SJCRH30 (cell line): ENCODE measurements around the gene C7. TPM values are rescaled to one million over a fixed set of nuclear protein-coding genes. Genes with fewer than 3 reads are reported as not detected.
"Not testable (repeated sequence)": the region's sequence is repeated elsewhere in the genome, so short reads cannot be mapped to it uniquely, and the experiment has no call there.

ENCODE experiments used
- DNase-seq, 2 experiments: peaks; one replicate each; pipeline ENCODE4 v3.0.0-alpha.2; 2015 to 2020
- H3K27ac ChIP-seq: fragments of 250-450 bp; sonication (Bioruptor Pico); 2 replicates; pipeline ENCODE4 v1.5.1; 2020; ENCODE audit warnings: mild to moderate bottlenecking, moderate library complexity
- H3K27me3 ChIP-seq: fragments of 250-450 bp; sonication (Bioruptor Pico); 2 replicates; pipeline ENCODE4 v1.5.1; 2020; ENCODE audit warnings: mild to moderate bottlenecking, moderate library complexity
- H3K36me3 ChIP-seq: fragments of 250-450 bp; sonication (Bioruptor Pico); 2 replicates; pipeline ENCODE4 v1.5.1; 2020; ENCODE audit warnings: mild to moderate bottlenecking, moderate library complexity
- H3K4me1 ChIP-seq: fragments of 250-450 bp; sonication (Bioruptor Pico); 2 replicates; pipeline ENCODE4 v1.5.1; 2020; ENCODE audit warnings: mild to moderate bottlenecking, moderate library complexity
- H3K4me3 ChIP-seq: fragments of 250-450 bp; sonication (Bioruptor Pico); 2 replicates; pipeline ENCODE4 v1.5.1; 2020; ENCODE audit warnings: mild to moderate bottlenecking, moderate library complexity
- H3K9me3 ChIP-seq: fragments of 250-450 bp; sonication (Bioruptor Pico); replicated peaks from 2 replicates; pipeline ENCODE4 v1.5.1; 2020; ENCODE audit warnings: mild to moderate bottlenecking, moderate library complexity
- total RNA-seq: library from RNA; depleted of rRNA; stranded (reverse); fragments of >200 nt; shearing (Covaris generic); gene quantifications from 2 replicates; pipeline ENCODE4 v1.2.3, GENCODE V29; 2014; rRNA removed

C7 gene
- total RNA-seq, 1 experiment from 2014 or later: 12.2 TPM

GRCh38 chr5:40991168-40991980, 82.1 kb downstream of the C7 start:
- H3K27me3 ChIP-seq: no peaks in the 10 kb centered on the region
- H3K27ac ChIP-seq: no peak overlapping the region
- no peak for DNase-seq
- H3K9me3 ChIP-seq: no peaks in the 10 kb centered on the region
- H3K36me3 ChIP-seq: no peaks in the 10 kb centered on the region
- no peaks in the 10 kb centered on the region for H3K4me1 ChIP-seq
- no peak overlapping the region for H3K4me3 ChIP-seq

GRCh38 chr5:40991981-40992559, 82.8 kb downstream of the C7 start:
- Histone ChIP-seq H3K9me3 (no peaks in the 10 kb centered on the region), H3K4me1 (no peaks in the 10 kb centered on the region), H3K4me3 (no peak overlapping the region), H3K36me3 (no peaks in the 10 kb centered on the region), H3K27ac (no peak overlapping the region), H3K27me3 (no peaks in the 10 kb centered on the region)
- DNase-seq: no peak

GRCh38 chr5:40995801-40996586, 86.7 kb downstream of the C7 start:
- no peak overlapping the region for H3K4me3 ChIP-seq
- H3K27ac ChIP-seq: no peak overlapping the region
- no peaks in the 10 kb centered on the region for H3K36me3 ChIP-seq
- DNase-seq: no peak
- H3K4me1 ChIP-seq: no peaks in the 10 kb centered on the region
- no peaks in the 10 kb centered on the region for H3K9me3 ChIP-seq
- peaks cover 3% of the 10 kb centered on the region for H3K27me3 ChIP-seq

- DNase-seq: no peak
- no peaks in the 10 kb centered on the region for H3K4me1 ChIP-seq
- no peaks in the 10 kb centered on the region for H3K9me3 ChIP-seq
- no peak overlapping the region for H3K4me3 ChIP-seq
- H3K36me3 ChIP-seq: no peaks in the 10 kb centered on the region
- H3K27ac ChIP-seq: no peak overlapping the region
- H3K27me3 ChIP-seq: peaks cover 3% of the 10 kb centered on the region
Measured at GRCh38 chr5:40999142-40999541, 89.8 kb downstream of the C7 start.

GRCh38 chr5:40999966-41000365, 90.7 kb downstream of the C7 start:
- peaks cover 3% of the 10 kb centered on the region for H3K27me3 ChIP-seq
- DNase-seq: no peak
- no peak overlapping the region for H3K27ac ChIP-seq
- H3K4me3 ChIP-seq: no peak overlapping the region
- H3K36me3 ChIP-seq: no peaks in the 10 kb centered on the region
- H3K9me3 ChIP-seq: no peaks in the 10 kb centered on the region
- no peaks in the 10 kb centered on the region for H3K4me1 ChIP-seq

- no peak for DNase-seq
- Histone ChIP-seq H3K4me3 (no peak overlapping the region), H3K36me3 (no peaks in the 10 kb centered on the region), H3K27ac (no peak overlapping the region), H3K4me1 (no peaks in the 10 kb centered on the region), H3K9me3 (no peaks in the 10 kb centered on the region), H3K27me3 (peaks cover 2% of the 10 kb centered on the region)
Measured at GRCh38 chr5:41003670-41004376, 94.5 kb downstream of the C7 start.

- no peaks in the 10 kb centered on the region; the same call in 1 of the 2 replicates for H3K27me3 ChIP-seq
- no peak overlapping the region for H3K27ac ChIP-seq
- no peak for DNase-seq
- no peak overlapping the region for H3K4me3 ChIP-seq
- no peaks in the 10 kb centered on the region for H3K36me3 ChIP-seq
- H3K9me3 ChIP-seq: no peaks in the 10 kb centered on the region
- H3K4me1 ChIP-seq: no peaks in the 10 kb centered on the region
Measured at GRCh38 chr5:41004931-41005330, 95.6 kb downstream of the C7 start.

GRCh38 chr5:41009232-41009631, 99.9 kb downstream of the C7 start:
- Histone ChIP-seq H3K36me3 (no peaks in the 10 kb centered on the region), H3K27ac (no peak overlapping the region), H3K4me3 (no peak overlapping the region), H3K27me3 (peaks cover 5% of the 10 kb centered on the region; the same call in 1 of the 2 replicates), H3K4me1 (no peaks in the 10 kb centered on the region), H3K9me3 (no peaks in the 10 kb centered on the region)
- DNase-seq: peak in 1 of 2 experiments; percentile 13

- no peak for DNase-seq
- peaks cover 5% of the 10 kb centered on the region; the same call in 1 of the 2 replicates for H3K27me3 ChIP-seq
- H3K9me3 ChIP-seq: no peaks in the 10 kb centered on the region
- H3K4me1 ChIP-seq: no peaks in the 10 kb centered on the region
- H3K36me3 ChIP-seq: no peaks in the 10 kb centered on the region
- no peak overlapping the region for H3K4me3 ChIP-seq
- no peak overlapping the region for H3K27ac ChIP-seq
Measured at GRCh38 chr5:41010572-41010971, 101.3 kb downstream of the C7 start.

GRCh38 chr5:41012318-41012717, 103.0 kb downstream of the C7 start:
- DNase-seq: no peak
- Histone ChIP-seq H3K9me3 (no peaks in the 10 kb centered on the region), H3K36me3 (no peaks in the 10 kb centered on the region), H3K4me1 (no peaks in the 10 kb centered on the region), H3K4me3 (no peak overlapping the region), H3K27me3 (peaks cover 5% of the 10 kb centered on the region; the same call in 1 of the 2 replicates), H3K27ac (no peak overlapping the region)

GRCh38 chr5:41022600-41022999, 113.3 kb downstream of the C7 start:
- not testable (repeated sequence) for H3K27ac ChIP-seq, H3K27me3 ChIP-seq, H3K36me3 ChIP-seq, DNase-seq, H3K4me3 ChIP-seq, H3K4me1 ChIP-seq, H3K9me3 ChIP-seq

Other genes with a start within 250 kb of the C7 start
- gene PTGER4, start 229.6 kb upstream of the C7 start, total RNA-seq: 7.4 and 9.6 TPM in 2 replicates
- gene TTC33, start 153.5 kb upstream of the C7 start, total RNA-seq: 28.7 and 35.3 TPM in 2 replicates
- gene PRKAA1, start 111.1 kb upstream of the C7 start, total RNA-seq: 81.1 and 103 TPM in 2 replicates
- 5,451 and 5,689 TPM in 2 replicates for gene RPL37, start 74.3 kb upstream of the C7 start, total RNA-seq
- gene CARD6, start 68.1 kb upstream of the C7 start, total RNA-seq: 2.7 and 3.0 TPM in 2 replicates
- gene MROH2B, start 161.8 kb downstream of the C7 start, total RNA-seq: not detected in 2 replicates